Smooth muscle cell (in vitro differentiated cells): ENCODE measurements around the gene SH3BP1. TPM values are rescaled to one million over a fixed set of nuclear protein-coding genes. Genes with fewer than 3 reads are reported as not detected.

ENCODE experiments used
- DNase-seq: peaks from one replicate; lab custom pipeline; 2025; ENCODE audit not compliant: unreplicated experiment; lab: John Stamatoyannopoulos, UW
- H2AFZ ChIP-seq: fragments of 200-600 bp; sonication (generic); 2 replicates; pipeline ENCODE4 v1.6.0; 2016; ENCODE audit warnings: antibody characterized with exemption, low read depth, mild to moderate bottlenecking
- H3F3A ChIP-seq: fragments of 200-600 bp; sonication (generic); 2 replicates; pipeline ENCODE4 v1.6.0; 2017; ENCODE audit warnings: antibody characterized with exemption, low read depth
- H3K27ac ChIP-seq: fragments of 200-600 bp; sonication (generic); 2 replicates; pipeline ENCODE4 v1.5.1; 2016; ENCODE audit warnings: low read depth, mild to moderate bottlenecking
- H3K27me3 ChIP-seq: fragments of 200-600 bp; sonication (generic); 2 replicates; pipeline ENCODE4 v1.6.1; 2016; ENCODE audit warnings: low read depth, mild to moderate bottlenecking
- H3K36me3 ChIP-seq: fragments of 200-600 bp; sonication (generic); 2 replicates; pipeline ENCODE4 v1.5.1; 2016; ENCODE audit warnings: low read depth
- H3K4me1 ChIP-seq: fragments of 200-600 bp; sonication (generic); 2 replicates; pipeline ENCODE4 v1.5.1; 2016; ENCODE audit warnings: low read depth
- H3K4me2 ChIP-seq: fragments of 200-600 bp; sonication (generic); 2 replicates; pipeline ENCODE4 v1.6.0; 2016; ENCODE audit warnings: mild to moderate bottlenecking
- H3K4me3 ChIP-seq: fragments of 200-600 bp; sonication (generic); 2 replicates; pipeline ENCODE4 v1.5.1; 2016; ENCODE audit warnings: mild to moderate bottlenecking
- H3K79me2 ChIP-seq: fragments of 200-600 bp; sonication (generic); 2 replicates; pipeline ENCODE4 v1.6.0; 2016; ENCODE audit warnings: low read depth, mild to moderate bottlenecking
- H3K9ac ChIP-seq: fragments of 200-600 bp; sonication (generic); 2 replicates; pipeline ENCODE4 v1.6.0; 2016; ENCODE audit warnings: low read depth
- H3K9me3 ChIP-seq: fragments of 200-600 bp; sonication (generic); replicated peaks from 2 replicates; pipeline ENCODE4 v1.5.1; 2016; ENCODE audit warnings: low read depth
- H4K20me1 ChIP-seq: fragments of 200-600 bp; sonication (generic); 2 replicates; pipeline ENCODE4 v1.6.0; 2016; ENCODE audit warnings: low read depth
- CTCF ChIP-seq: fragments of 200-600 bp; sonication (generic); IDR thresholded peaks from 2 replicates; pipeline ENCODE4 v1.5.1; 2017; ENCODE audit warnings: borderline replicate concordance, mild to moderate bottlenecking, antibody characterized with exemption; ENCODE audit not compliant: insufficient read depth, poor library complexity, severe bottlenecking
- WGBS: methylation state at CpG from one replicate; pipeline ENCODE4 v1.1.7; 2016; ENCODE audit warnings: low lambda C conversion rate; 5-methylcytosine and 5-hydroxymethylcytosine counted together
- polyA plus RNA-seq: library from polyadenylated mRNA; unstranded; fragments of >200 nt; fragmentation: Nextera tagmentation; extraction: Ambion mirVana; gene quantifications from 2 replicates; pipeline ENCODE4 v1.2.1, GENCODE V29; 2016
- total RNA-seq: library from RNA; depleted of rRNA; stranded (reverse); fragments of >200 nt; gene quantifications from 2 replicates; pipeline ENCODE4 v1.2.3, GENCODE V29; 2014

SH3BP1 gene
- total and polyA plus RNA-seq, 2 experiments from 2014 or later = 16.6 to 20.4 TPM

- 100% methylated on average over 1 of the region's 1 CpG for WGBS
Measured at GRCh38 chr22:37617431-37617830, 22.0 kb upstream of the SH3BP1 start.

GRCh38 chr22:37618072-37618656 lies 21.3 kb upstream of the SH3BP1 start:
- no peak overlapping the region for H3K4me3 ChIP-seq
- H3K27me3 ChIP-seq = no peaks in the 10 kb centered on the region
- H3K79me2 ChIP-seq = no peaks in the 10 kb centered on the region
- H3K4me1 ChIP-seq = no peaks in the 10 kb centered on the region
- no peaks in the 10 kb centered on the region for H3K36me3 ChIP-seq
- no peak for DNase-seq
- H4K20me1 ChIP-seq = no peaks in the 10 kb centered on the region
- no peaks in the 10 kb centered on the region for H3K9me3 ChIP-seq
- H3K9ac ChIP-seq = no peak overlapping the region
- H2AFZ ChIP-seq = no peak overlapping the region
- H3K27ac ChIP-seq = no peak overlapping the region
- WGBS = 99% methylated on average over 14 of the region's 14 CpGs
- no peak for TF ChIP-seq CTCF
- H3K4me2 ChIP-seq = no peak overlapping the region
- H3F3A ChIP-seq = no peaks in the 10 kb centered on the region

More at GRCh38 chr22:37617431-37617830, 22.0 kb upstream of the SH3BP1 start:
- Histone ChIP-seq H3K4me3 (no peak overlapping the region), H3K27me3 (no peaks in the 10 kb centered on the region), H4K20me1 (no peaks in the 10 kb centered on the region), H3K4me2 (no peak overlapping the region), H3K36me3 (no peaks in the 10 kb centered on the region), H3K79me2 (no peaks in the 10 kb centered on the region), H3K4me1 (no peaks in the 10 kb centered on the region), H3K27ac (no peak overlapping the region), H3K9me3 (no peaks in the 10 kb centered on the region), H3K9ac (no peak overlapping the region), H2AFZ (no peak overlapping the region), H3F3A (no peaks in the 10 kb centered on the region)
- TF ChIP-seq CTCF = no peak
- DNase-seq = no peak

- Histone ChIP-seq H3K27ac (no peak overlapping the region), H3K79me2 (no peaks in the 10 kb centered on the region), H4K20me1 (no peaks in the 10 kb centered on the region), H2AFZ (no peak overlapping the region), H3K9ac (no peak overlapping the region), H3K4me2 (no peak overlapping the region), H3K9me3 (no peaks in the 10 kb centered on the region), H3K36me3 (no peaks in the 10 kb centered on the region), H3K4me3 (no peak overlapping the region), H3K4me1 (no peaks in the 10 kb centered on the region), H3K27me3 (no peaks in the 10 kb centered on the region), H3F3A (no peaks in the 10 kb centered on the region)
- 99% methylated on average over 6 of the region's 6 CpGs for WGBS
- no peak for TF ChIP-seq CTCF
- DNase-seq = no peak
Measured at GRCh38 chr22:37618674-37619073, 20.8 kb upstream of the SH3BP1 start.

- Histone ChIP-seq H3K9me3 (no peaks in the 10 kb centered on the region), H3K4me3 (no peak overlapping the region), H3K4me2 (no peak overlapping the region), H3K4me1 (no peaks in the 10 kb centered on the region), H4K20me1 (no peaks in the 10 kb centered on the region), H3K27me3 (no peaks in the 10 kb centered on the region), H3K9ac (no peak overlapping the region), H2AFZ (no peak overlapping the region), H3F3A (no peaks in the 10 kb centered on the region), H3K36me3 (no peaks in the 10 kb centered on the region), H3K79me2 (no peaks in the 10 kb centered on the region), H3K27ac (no peak overlapping the region)
- WGBS = 95% methylated on average over 7 of the region's 7 CpGs
- TF ChIP-seq CTCF = no peak
- DNase-seq = no peak
Measured at GRCh38 chr22:37619991-37620390, 19.5 kb upstream of the SH3BP1 start.
